PFSK-1 (cell line): ENCODE measurements around the gene EXOC6.

Experiments
- FOXP2 ChIP-seq: optimal IDR thresholded peaks from 2 replicates; pipeline ENCODE3; 2011; ENCODE audit warnings: borderline replicate concordance, control low read depth, inconsistent platforms; ENCODE audit not compliant: insufficient read depth; ENCODE audit errors: extremely low read length, extremely low read depth
- POLR2AphosphoS5 ChIP-seq: IDR thresholded peaks from 2 replicates; pipeline ENCODE4 v1.6.1; 2012; ENCODE audit warnings: low read depth, mild to moderate bottlenecking, control low read depth, low read length, moderate library complexity
- TAF1 ChIP-seq: IDR thresholded peaks from 2 replicates; pipeline ENCODE4 v1.6.1; 2012; ENCODE audit warnings: low read length, control low read depth, borderline replicate concordance; ENCODE audit not compliant: insufficient read depth
- TF ChIP-seq, protein P1 (sequence below), 2 experiments: IDR thresholded peaks; 2 replicates each; pipeline versions ENCODE4 v1.6.1 to v1.8.0; 2011 to 2012; ENCODE audit warnings: low read depth in 2 of 2, low read length in 2 of 2, control low read depth in 1 of 2, inconsistent platforms in 1 of 2, mild to moderate bottlenecking in 1 of 2, moderate library complexity in 1 of 2; ENCODE audit not compliant: insufficient read depth in 1 of 2

DNA sequence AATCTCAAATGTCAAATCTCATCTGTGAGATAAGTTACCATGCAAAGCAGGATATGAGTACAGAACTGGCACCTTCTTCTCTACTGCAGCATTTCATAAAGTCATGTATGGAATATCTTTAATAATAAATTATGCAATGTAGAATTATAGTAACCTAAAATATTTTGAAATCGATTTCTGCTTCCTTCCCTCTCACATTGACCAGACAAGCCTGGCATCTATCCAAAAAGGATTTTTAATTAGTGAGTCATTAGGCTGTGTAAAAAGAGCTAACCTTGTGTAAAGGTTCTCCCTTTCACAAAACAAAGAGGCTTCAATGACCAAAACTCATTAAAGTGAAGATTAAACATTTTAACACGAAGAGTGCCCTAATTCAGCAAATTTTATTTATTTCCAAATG is 48.8 kb upstream of the EXOC6 start:
- no peak for TF ChIP-seq POLR2AphosphoS5
- TF ChIP-seq TAF1: no peak
- TF ChIP-seq FOXP2: no peak
- TF ChIP-seq, protein P1, sequence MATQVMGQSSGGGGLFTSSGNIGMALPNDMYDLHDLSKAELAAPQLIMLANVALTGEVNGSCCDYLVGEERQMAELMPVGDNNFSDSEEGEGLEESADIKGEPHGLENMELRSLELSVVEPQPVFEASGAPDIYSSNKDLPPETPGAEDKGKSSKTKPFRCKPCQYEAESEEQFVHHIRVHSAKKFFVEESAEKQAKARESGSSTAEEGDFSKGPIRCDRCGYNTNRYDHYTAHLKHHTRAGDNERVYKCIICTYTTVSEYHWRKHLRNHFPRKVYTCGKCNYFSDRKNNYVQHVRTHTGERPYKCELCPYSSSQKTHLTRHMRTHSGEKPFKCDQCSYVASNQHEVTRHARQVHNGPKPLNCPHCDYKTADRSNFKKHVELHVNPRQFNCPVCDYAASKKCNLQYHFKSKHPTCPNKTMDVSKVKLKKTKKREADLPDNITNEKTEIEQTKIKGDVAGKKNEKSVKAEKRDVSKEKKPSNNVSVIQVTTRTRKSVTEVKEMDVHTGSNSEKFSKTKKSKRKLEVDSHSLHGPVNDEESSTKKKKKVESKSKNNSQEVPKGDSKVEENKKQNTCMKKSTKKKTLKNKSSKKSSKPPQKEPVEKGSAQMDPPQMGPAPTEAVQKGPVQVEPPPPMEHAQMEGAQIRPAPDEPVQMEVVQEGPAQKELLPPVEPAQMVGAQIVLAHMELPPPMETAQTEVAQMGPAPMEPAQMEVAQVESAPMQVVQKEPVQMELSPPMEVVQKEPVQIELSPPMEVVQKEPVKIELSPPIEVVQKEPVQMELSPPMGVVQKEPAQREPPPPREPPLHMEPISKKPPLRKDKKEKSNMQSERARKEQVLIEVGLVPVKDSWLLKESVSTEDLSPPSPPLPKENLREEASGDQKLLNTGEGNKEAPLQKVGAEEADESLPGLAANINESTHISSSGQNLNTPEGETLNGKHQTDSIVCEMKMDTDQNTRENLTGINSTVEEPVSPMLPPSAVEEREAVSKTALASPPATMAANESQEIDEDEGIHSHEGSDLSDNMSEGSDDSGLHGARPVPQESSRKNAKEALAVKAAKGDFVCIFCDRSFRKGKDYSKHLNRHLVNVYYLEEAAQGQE (IDR thresholded peaks at IDR 0.05; ENCODE audit: insufficient read depth in 1 of 2, low read depth in 2 of 2, low read length in 2 of 2): no peak
